ENCODE measurements around the gene LTN1.
"Not testable (repeated sequence)": the region's sequence is repeated elsewhere in the genome, so short reads cannot be mapped to it uniquely, and the experiment has no call there.

The LTN1 gene, protein sequence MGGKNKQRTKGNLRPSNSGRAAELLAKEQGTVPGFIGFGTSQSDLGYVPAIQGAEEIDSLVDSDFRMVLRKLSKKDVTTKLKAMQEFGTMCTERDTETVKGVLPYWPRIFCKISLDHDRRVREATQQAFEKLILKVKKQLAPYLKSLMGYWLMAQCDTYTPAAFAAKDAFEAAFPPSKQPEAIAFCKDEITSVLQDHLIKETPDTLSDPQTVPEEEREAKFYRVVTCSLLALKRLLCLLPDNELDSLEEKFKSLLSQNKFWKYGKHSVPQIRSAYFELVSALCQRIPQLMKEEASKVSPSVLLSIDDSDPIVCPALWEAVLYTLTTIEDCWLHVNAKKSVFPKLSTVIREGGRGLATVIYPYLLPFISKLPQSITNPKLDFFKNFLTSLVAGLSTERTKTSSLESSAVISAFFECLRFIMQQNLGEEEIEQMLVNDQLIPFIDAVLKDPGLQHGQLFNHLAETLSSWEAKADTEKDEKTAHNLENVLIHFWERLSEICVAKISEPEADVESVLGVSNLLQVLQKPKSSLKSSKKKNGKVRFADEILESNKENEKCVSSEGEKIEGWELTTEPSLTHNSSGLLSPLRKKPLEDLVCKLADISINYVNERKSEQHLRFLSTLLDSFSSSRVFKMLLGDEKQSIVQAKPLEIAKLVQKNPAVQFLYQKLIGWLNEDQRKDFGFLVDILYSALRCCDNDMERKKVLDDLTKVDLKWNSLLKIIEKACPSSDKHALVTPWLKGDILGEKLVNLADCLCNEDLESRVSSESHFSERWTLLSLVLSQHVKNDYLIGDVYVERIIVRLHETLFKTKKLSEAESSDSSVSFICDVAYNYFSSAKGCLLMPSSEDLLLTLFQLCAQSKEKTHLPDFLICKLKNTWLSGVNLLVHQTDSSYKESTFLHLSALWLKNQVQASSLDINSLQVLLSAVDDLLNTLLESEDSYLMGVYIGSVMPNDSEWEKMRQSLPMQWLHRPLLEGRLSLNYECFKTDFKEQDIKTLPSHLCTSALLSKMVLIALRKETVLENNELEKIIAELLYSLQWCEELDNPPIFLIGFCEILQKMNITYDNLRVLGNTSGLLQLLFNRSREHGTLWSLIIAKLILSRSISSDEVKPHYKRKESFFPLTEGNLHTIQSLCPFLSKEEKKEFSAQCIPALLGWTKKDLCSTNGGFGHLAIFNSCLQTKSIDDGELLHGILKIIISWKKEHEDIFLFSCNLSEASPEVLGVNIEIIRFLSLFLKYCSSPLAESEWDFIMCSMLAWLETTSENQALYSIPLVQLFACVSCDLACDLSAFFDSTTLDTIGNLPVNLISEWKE (N-terminal part only)

DNA sequence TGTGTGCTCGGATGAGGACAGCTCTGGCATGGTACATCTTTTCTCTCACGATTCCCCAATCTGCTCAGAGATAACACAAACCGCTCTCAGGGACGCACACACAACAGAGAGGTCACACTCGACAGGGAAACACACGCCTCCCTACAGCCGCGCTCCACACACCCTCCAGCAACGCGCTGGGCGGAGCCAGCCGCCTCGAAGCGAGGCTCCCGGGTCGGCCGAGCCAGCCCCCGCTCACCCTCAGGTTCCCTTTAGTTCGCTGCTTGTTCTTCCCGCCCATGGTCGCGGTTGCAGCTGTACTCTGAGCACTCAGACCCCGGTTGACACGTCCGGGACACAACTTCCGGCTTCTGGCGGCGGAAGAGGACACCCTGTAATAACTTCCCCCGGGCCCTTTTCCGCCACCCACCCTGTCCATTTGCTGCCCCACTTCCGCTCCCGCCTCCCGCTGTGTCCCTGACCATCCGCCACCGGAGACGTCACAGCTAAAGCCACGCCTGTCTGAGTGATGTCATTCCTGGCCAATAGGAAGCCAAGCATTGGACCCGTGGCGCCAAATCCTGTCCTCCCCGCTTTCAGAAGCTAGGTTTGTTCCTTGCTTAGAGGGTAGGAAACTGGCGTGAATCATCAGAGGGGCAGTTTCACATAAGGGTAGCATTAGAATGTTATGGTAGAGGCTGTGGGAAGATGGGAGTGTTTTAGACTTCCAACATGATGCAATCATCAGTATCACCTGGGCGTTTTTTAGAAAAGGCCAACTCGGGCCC is at the start of gene LTN1:
TSS of gene LTN1 (minus strand) at position 352 of the 767 bp plus-strand sequence. CDS start at position 280, 72 bp downstream.
- DNase-seq: peak; percentile 98

DNA sequence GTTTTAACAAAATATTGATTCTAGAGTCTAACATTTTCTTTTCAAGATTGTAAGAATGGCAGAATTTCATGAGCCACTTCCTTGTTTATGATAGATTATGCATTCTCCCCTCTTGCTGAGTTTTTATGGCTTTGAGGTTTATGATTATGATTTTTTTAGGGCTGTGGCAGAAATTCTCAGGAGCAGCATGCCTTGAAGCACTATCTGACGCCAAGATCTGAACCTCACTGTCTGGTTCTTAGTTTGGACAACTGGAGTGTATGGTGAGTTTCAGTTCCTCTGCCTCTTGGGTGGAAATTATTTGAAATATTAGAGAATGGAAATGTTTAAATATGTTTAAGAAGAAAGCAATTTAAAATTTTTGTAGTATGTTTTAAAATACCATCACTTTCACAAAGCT is 42.0 kb upstream of the LTN1 start:
- no peak for DNase-seq

DNA sequence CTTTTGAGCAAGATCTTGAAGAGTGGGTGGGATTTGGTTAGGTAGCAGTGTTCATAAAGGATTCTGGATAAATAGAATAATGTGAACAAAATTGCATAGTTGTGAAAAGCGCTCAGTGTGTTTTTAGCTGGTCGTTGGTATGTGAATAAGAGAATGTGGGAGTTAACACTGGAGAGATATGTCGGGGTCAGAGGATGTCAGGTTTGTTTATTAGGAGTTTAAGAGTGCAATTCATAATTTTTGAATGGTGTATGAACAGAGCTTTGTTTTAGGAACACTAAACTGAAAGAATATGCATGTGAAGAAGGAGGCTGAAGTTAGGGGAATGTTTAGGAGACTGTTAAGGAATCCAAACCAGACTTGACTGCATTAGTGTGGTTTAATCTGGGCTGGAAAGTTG is 41.2 kb upstream of the LTN1 start:
- no peak for DNase-seq

DNA sequence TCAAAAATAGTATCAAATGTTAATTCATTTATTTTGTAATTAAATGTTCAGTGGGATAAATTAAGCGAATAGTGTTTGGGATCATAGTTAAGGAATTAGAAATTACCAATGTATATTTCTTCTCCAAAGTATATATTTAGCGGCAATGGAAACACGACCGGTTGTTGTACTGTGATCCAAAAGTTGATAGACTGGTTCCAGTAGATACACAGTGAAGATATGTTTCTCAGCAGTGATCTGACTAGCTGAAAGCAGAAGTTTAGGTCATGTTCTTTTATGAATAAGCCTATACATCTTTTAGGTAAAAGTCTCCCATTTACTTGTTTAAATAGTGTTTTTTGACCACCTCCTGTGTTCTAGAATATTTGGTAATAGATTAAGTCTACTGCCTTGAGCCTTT is 40.6 kb upstream of the LTN1 start:
- no peak for DNase-seq

DNA sequence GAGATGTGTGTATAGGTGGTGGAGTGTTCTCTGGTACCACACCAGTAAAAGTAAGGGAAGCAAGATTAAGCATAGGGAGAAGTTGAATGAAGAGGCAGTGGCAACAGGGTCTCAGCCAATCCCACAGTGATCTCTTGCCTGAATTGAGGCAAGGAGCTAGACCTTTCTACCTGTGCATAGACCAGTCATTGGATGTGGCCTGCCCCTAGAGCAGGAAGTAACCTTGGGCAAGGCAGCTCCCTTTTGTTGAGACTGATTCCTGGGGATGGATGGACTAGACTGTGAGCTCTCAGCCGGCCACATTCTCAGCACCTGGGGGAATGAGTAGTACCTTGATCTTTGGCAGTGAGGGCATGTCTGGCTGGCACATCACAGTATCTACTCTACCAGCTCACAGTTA is 38.2 kb upstream of the LTN1 start:
- DNase-seq: no peak

DNA sequence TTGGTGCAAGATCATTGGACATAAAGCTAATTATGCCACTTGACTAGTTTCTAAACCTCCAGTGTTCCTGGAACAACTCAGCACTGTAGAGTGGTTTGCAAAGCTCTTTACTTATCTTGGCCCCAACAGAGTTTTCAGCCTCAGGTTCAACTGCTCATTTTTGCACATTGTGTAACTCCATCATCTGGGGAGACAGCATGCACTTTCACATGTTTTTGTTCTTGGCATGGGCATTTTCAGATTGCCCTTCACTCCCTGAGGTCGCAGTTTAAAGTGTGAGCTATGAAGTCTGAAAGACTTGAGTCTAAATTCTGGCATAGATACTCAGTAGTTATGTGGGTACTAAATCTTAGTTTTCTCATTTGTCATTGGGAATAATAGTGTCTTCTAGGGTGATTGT is 36.8 kb upstream of the LTN1 start:
- no peak for DNase-seq

DNA sequence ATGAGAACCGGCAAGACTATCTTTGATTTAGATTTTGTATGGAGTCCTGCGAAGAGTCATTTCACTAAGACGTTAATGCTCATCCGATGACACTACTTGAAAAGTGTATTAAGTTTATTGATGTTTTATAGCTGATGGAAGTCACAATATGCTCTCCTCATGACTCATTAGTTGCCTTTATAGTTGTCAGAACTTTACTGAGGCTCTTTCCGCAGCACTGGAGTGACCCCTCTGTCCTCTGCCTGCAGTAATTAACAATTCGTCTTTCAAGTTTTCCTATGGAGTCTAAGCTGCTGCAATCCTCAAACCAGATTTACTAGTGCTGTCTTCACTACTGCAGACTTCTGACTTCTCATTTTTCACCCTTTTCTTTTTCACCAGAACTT is 32.6 kb upstream of the LTN1 start:
- no peak for DNase-seq

DNA sequence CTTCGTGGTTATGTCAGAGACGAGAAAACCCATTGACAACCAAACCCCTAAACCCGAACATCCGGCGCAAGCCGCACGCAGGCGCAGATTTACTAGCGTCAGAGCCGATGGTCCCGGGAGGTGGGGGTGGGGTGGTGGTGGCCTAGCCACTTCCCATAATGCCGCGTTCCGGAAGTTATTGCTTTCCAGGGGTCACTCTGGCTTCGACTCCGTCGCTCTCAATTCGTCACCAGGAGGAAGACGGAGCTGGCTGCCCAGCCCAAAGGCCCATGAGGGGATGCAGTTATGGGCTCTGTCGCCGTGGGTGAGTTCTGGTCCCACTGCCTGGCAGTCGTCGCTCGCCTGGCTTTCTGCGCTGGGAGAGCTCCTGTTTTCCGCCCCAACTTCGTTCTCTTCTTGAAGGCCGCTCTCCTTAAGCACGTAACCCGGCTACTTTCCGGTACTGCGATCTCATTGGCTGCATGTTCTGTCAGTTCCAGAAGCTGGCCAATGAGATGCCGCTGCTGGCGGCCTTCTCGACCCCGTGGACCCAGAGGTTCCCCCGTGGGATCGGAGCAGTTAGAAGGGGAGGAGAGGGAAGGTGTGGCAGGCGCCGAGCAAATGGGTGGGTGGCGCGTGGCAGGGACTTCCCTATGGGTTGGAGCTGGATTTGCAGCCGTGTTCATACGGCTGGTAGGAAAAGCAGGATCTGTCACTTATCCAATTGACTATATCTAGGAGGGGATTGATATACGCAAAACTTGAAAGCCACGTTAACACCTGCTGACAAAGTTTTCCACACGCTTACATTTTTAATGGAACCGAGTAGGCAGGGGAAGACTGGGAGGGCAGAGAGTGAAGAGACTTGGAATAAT is 32.0 kb upstream of the LTN1 start, which contains the start of gene USP16:
TSS of gene USP16 (plus strand) at position 195 of the 854 bp plus-strand sequence. CDS start 3,246 bp downstream, outside the sequence.
- DNase-seq: peak; percentile 97

DNA sequence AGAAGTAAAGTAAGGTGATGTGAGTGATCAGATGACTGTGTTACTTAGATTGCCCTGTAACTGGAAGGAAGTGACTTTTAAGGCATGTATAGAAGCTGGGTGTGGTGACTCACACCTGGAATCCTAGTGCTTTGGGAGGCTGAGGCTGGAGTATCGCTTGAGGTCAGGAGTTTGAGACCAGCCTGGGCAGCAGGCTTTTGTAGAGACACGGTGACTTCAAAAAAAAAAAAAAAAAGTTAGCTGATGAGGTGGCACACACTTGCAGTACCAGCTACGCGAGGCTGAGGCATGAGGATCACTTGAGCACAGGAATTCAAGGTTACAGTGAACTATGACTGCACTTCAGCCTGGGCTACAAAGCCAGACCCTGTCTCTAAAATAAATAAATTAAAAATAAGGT is 29.5 kb upstream of the LTN1 start:
- no peak for DNase-seq

DNA sequence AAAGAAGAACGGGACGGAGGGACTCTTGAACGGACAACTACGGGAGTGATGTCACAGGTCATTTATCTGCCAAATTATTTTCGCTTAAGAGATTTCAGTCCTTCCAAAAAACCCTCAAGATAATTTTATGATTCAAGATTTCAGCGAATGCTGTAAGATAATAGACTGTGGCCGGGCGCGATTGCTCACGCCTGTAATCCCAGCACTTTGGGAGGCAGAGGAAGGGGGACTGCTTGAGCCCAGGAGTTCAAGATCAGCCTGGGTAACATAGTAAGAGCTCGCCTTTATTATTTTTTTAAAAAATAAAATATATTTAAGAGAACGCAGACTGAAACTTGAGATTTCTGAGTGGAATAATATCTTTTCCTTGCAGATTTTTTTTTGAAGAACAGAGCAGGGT is 25.9 kb upstream of the LTN1 start:
- DNase-seq: no peak

DNA sequence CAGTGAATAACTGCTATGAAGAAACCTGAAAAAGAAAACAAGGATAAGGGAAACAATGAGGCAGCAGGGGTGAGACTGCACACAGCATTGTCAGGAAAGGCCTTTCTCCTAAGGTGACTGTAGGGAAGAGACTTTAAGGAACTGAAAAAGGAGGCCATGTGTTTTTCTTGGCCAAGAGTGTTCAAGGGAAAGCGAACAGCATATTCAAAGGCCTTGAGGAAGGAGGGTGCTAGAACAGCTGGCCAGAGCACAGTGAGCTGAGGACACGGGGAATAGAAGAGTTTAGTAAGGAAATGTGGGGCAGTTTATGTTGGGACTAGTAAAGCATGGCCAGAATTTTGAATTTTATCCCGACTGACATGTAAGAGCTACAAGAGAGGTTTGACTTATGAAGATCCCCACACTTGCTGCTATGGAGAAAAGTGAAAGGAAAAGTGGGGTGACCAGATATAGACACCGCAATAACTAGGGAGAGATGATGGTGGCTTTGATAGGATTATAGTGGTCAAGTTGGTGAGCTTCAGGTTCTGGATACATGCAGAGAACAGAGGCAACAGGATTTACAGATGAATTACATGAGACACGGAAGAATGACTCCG is 25.1 kb upstream of the LTN1 start:
- no peak for DNase-seq

DNA sequence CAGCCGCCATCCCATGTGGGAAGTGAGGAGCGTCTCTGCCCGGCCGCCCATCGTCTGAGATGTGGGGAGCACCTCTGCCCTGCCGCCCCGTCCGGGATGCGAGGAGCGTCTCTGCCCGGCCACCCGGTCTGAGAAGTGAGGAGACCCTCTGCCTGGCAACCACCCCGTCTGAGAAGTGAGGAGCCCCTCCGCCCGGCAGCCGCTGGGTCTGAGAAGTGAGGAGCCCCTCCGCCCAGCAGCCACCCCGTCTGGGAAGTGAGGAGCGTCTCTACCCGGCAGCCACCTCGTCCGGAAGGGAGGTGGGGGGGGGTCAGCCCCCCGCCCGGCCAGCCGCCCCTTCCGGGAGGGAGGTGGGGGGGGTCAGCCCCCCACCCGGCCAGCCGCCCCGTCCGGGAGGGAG is 18.6 kb upstream of the LTN1 start:
- DNase-seq: not testable (repeated sequence)

DNA sequence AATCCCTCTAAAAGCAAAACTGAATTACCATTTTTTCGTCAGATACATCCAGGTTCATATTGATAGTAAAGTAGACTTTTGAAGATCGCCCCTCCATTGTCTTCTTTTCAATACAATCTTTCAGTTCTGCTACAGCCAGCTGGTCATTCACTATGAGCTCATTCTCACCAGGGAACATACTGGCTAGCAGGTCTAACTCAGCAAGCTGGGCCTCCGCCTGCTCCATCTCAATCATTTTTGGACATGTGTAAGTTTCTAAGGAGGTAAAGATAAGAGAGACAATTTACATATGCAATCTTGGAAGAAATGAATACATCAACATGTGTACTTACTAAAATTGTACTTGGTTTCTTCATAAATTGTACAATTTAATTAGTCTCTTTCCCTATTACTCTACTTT is 15.7 kb upstream of the LTN1 start:
- no peak for DNase-seq

DNA sequence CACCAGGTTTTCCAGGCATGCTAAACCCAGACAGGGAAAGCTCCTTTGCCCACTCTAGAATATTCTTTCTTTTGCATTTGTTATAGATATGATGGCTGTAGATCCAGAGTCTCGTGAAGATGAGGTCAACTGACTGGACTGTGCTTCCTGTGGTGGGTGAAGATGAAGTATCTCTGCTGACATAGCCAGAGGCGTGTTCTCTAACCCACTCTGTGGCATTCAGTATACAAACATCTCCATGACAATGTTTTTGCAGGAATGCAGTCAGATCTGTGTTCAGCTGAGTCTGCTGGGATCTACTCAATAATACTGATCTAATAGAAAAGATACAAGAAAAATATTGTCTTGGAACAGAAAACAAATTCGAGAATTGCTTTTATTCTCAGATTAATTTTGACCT is 15.1 kb upstream of the LTN1 start:
- no peak for DNase-seq

DNA sequence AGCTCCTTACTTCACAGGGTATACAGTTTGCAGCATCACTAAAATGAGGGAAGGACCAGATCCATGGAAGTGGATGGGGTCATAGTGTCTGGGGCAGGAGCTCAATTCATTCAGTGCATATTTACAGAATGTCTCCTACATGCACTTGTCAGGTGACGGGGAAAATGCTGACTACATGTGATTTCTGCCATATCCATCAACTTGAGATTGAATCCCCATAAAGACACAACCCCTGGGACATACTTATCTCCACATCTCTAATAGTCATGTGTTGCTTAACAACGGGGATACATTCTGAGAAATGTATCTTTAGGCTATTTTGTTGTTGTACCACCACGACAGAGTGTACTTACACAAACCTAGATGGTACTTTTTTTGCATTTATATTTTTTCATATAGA is 14.5 kb upstream of the LTN1 start:
- DNase-seq: no peak

DNA sequence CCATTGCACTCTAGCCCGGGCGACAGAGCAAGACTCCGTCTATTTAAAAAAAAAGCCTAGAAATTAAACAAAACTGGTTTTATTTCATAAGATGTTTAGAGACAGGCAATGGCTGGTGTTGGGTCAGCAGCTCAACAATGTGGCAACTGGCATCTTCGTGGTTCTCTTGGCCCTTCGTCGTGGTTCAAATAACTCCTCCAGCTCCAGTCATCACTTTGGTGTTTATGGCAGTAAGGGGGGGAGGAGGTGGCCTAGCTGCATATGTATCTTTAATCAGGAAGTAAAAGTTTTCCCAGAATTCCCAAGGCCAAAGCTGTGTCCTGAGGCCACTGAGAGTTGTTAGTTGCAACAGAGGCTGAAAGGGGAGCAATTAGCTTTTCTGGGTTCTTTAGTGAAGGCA is 13.0 kb upstream of the LTN1 start:
- DNase-seq: no peak

DNA sequence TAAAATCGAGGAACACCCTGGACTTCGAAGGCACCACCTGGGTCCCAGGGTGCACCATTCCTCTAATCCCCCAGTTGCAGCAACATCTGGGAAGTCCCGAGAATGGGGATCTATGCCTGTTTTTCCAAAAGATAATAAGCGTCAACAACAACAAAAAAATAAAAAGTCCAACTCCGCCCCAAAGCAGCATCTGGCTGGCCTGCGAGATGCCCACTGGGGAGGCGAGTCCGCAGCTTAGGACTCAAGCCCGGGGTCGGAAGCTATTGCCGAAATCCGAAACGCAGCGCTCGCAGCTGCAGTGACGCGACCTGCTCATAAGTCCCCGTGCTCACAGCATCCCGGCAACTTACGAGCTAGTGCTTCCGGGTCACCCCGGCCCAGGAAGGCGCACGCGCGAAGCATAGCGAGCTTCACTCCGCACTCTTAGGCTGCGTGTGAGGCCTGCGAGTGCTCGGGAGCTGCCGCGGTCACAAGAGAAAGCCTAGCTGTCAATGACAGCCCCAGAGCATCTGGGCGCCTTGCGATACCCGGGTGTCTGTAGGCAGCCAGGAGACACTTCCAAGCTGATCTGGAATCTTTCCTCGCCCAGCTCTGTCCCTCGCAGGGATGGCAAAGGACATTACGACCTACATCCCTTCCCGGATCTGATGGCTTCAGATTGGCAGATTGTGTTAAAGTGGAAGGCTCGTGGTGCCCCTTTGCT is 9.9 kb upstream of the LTN1 start:
- DNase-seq: peak; percentile 95

DNA sequence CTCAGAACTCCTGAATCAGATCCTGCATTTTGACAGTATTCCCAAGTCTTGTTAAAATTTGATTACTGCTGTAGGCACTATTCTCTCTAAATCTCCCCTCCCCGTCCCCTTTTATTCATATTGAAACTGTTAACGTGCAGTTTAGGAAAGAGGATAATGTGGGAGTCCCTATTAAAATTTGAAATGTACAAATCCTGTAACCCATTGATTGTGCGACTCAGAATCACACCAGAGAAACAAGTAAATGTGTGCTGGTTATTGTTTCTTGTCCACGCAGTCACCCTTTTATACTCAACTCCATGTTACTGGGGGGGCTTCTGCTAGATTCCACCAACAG is 584 bp upstream of the LTN1 start:
- no peak for DNase-seq

DNA sequence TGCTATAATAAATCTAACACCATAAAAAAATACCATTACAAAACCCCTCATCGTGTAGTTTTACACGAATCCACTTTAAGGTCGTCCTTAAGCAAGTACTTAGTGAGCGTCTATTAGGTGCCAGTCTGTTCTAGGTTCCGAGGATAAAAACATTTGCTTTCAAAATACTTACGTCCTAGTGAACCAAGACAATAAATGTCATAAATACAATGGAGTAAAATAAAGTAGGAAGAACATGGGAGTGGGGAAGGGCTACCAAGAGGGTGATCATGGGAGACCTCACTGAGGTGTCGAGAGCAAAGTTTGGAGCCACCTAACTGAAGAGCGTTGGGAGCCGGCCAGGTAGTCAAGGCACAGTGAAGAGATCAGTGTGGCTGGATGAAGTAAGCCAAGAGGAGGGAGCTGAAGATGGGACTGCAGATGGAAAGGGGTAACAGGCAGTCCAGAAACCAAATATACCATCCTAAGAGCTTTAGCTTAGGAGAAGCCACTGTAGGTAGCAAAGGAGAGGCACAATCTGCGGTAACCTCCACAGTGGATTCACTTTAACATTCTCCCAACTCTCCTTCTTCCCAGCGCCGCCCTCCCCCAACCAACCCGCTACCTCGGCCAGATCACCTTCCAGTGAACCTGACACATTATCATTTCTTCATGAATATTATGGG is 684 bp downstream of the LTN1 start:
- no peak for DNase-seq

DNA sequence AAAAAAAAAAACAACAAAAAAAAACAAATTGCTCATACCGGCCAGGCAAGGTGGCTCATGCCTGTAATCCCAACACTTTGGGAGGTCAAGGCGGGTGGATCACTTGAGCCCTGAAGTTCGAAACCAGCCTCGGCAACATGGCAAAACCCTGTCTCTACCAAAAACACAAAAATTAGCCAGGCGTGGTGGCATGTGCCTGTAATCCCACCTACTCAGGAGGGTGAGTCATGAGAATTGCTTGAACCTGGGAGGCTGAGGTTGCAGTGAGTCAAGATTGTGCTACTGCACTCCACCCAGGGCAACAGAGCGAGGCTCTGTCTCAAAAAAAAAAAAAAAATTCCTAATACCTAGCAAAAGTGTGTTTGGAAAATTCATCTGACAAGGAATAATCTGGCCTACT is 4.5 kb downstream of the LTN1 start:
- not testable (repeated sequence) for DNase-seq
